HepG2 (cell line): ENCODE measurements around the gene CCDC83. TPM values are rescaled to one million over a fixed set of nuclear protein-coding genes. Genes with fewer than 3 reads are reported as not detected.

ENCODE experiments used
- FOXK2 ChIP-seq: fragments of 450-650 bp; IDR thresholded peaks from 2 replicates; pipeline ENCODE4 v1.6.1; 2016
- HNRNPL ChIP-seq: fragments of 200-400 bp; formaldehyde crosslinking; IDR thresholded peaks from 2 replicates; pipeline ENCODE4 v1.6.1; 2017; ENCODE audit warnings: mild to moderate bottlenecking, low read depth, low read length
- KDM4B ChIP-seq: sonication (generic); formaldehyde crosslinking; IDR thresholded peaks from 2 replicates; pipeline ENCODE4 v1.4.0; 2020; ENCODE audit warnings: missing genetic modification reagents
- SALL2 ChIP-seq: sonication (generic); formaldehyde crosslinking; IDR thresholded peaks from 2 replicates; pipeline ENCODE4 v1.8.1; 2023; ENCODE audit warnings: mild to moderate bottlenecking, missing genetic modification reagents, inconsistent platforms
- ZC3H4 ChIP-seq: sonication (generic); formaldehyde crosslinking; IDR thresholded peaks from 2 replicates; pipeline ENCODE4 v1.4.0; 2020; ENCODE audit warnings: missing genetic modification reagents, borderline replicate concordance
- ZMYM2 ChIP-seq: sonication (generic); formaldehyde crosslinking; IDR thresholded peaks from 2 replicates; pipeline ENCODE4 v1.8.0; 2022; ENCODE audit warnings: mild to moderate bottlenecking, missing genetic modification reagents
- ZNF367 ChIP-seq: sonication (generic); formaldehyde crosslinking; IDR thresholded peaks from 2 replicates; pipeline ENCODE4 v1.4.0; 2020; ENCODE audit warnings: missing genetic modification reagents, borderline replicate concordance
- ZNF619 ChIP-seq: sonication (generic); formaldehyde crosslinking; IDR thresholded peaks from 2 replicates; pipeline ENCODE4 v1.4.0; 2020; ENCODE audit warnings: mild to moderate bottlenecking, missing genetic modification reagents
- ZNF777 ChIP-seq: sonication (generic); formaldehyde crosslinking; IDR thresholded peaks from 2 replicates; pipeline ENCODE4 v1.4.0; 2020; ENCODE audit warnings: missing genetic modification reagents
- ZNF878 ChIP-seq: sonication (generic); formaldehyde crosslinking; IDR thresholded peaks from 2 replicates; pipeline ENCODE4 v1.8.1; 2023; ENCODE audit warnings: mild to moderate bottlenecking, missing genetic modification reagents, moderate library complexity
- polyA plus RNA-seq, 8 experiments: library from polyadenylated mRNA; depleted of rRNA in 3 of 8; stranded (reverse) in 7 of 8; unstranded in 1 of 8; fragments of >200 nt; fragmentation: Illumina TruSeq in 4 of 8; extraction: Trizol in 4 of 8; gene quantifications; 2 replicates each; pipeline versions ENCODE4 v1.2.1 to v1.2.3, GENCODE V29; 2011 to 2016; ENCODE audit warnings: low read depth in 4 of 8, missing spikeins in 1 of 8, mixed read lengths in 1 of 8; ENCODE audit not compliant: insufficient read depth in 1 of 8
- total RNA-seq, 5 experiments: library from RNA; depleted of rRNA; stranded (reverse); fragments of >200 nt; fragmentation: Illumina TruSeq; extraction: Trizol; gene quantifications; 2 replicates each; pipeline ENCODE4 v1.2.3, GENCODE V29; 2016; ENCODE audit warnings: low read depth in 1 of 5
- TF ChIP-seq, protein P1 (sequence below): sonication (generic); formaldehyde crosslinking; IDR thresholded peaks from 2 replicates; pipeline ENCODE4 v1.4.0; 2020; ENCODE audit warnings: mild to moderate bottlenecking, missing genetic modification reagents
- TF ChIP-seq, protein P2 (sequence below): sonication (generic); formaldehyde crosslinking; IDR thresholded peaks from 2 replicates; pipeline ENCODE4 v1.5.0; 2020; ENCODE audit warnings: missing genetic modification reagents, mild to moderate bottlenecking, borderline replicate concordance
- TF ChIP-seq, protein P3 (sequence below): sonication (generic); formaldehyde crosslinking; IDR thresholded peaks from 2 replicates; pipeline ENCODE4 v1.5.1; 2020; ENCODE audit warnings: missing genetic modification reagents, mild to moderate bottlenecking, borderline replicate concordance
- TF ChIP-seq, protein P4 (sequence below): sonication (generic); formaldehyde crosslinking; IDR thresholded peaks from 2 replicates; pipeline ENCODE4 v1.4.0; 2020; ENCODE audit warnings: mild to moderate bottlenecking, missing genetic modification reagents
- TF ChIP-seq, protein P5 (sequence below): sonication (generic); formaldehyde crosslinking; IDR thresholded peaks from 2 replicates; pipeline ENCODE4 v1.5.0; 2020; ENCODE audit warnings: mild to moderate bottlenecking, missing genetic modification reagents, borderline replicate concordance

CCDC83 gene
- total and polyA plus RNA-seq, 2 of the 13 experiments (the other 11 are each of a cell fraction or from before 2014, with no cell fraction given) = not detected

DNA sequence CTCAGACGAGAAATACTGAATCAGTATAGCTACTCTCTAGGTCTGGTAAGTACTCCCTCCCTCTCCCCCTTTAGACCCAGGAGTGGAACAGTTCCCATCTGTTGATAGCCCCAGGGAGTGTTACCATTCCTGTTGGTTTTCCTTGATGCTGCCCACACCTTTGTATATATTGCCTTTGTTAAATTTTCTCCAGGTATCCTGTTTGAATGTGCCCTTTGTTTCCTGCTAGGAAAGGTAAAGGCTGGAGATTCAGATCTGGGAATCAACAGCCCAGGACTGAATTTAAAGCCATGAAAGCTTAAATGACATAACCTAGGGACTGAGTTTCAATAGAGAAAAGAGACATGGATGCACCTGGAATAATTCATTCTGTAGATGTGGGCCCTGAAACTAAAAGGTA, 68.3 kb downstream of the CCDC83 start (continued):
- TF ChIP-seq, protein P1, sequence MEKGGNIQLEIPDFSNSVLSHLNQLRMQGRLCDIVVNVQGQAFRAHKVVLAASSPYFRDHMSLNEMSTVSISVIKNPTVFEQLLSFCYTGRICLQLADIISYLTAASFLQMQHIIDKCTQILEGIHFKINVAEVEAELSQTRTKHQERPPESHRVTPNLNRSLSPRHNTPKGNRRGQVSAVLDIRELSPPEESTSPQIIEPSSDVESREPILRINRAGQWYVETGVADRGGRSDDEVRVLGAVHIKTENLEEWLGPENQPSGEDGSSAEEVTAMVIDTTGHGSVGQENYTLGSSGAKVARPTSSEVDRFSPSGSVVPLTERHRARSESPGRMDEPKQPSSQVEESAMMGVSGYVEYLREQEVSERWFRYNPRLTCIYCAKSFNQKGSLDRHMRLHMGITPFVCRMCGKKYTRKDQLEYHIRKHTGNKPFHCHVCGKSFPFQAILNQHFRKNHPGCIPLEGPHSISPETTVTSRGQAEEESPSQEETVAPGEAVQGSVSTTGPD (CRISPR knock-in tag) = no peak
- TF ChIP-seq, protein P2, sequence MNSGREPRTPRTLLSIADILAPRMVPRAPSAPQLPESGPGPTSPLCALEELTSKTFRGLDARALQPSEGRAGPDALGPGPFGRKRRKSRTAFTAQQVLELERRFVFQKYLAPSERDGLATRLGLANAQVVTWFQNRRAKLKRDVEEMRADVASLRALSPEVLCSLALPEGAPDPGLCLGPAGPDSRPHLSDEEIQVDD (CRISPR knock-in tag) = no peak
- TF ChIP-seq ZNF777 (CRISPR knock-in tag) = no peak
- TF ChIP-seq ZNF619 (CRISPR knock-in tag) = no peak
- TF ChIP-seq HNRNPL = no peak
- no peak for TF ChIP-seq SALL2 (CRISPR knock-in tag)
- TF ChIP-seq, protein P3, sequence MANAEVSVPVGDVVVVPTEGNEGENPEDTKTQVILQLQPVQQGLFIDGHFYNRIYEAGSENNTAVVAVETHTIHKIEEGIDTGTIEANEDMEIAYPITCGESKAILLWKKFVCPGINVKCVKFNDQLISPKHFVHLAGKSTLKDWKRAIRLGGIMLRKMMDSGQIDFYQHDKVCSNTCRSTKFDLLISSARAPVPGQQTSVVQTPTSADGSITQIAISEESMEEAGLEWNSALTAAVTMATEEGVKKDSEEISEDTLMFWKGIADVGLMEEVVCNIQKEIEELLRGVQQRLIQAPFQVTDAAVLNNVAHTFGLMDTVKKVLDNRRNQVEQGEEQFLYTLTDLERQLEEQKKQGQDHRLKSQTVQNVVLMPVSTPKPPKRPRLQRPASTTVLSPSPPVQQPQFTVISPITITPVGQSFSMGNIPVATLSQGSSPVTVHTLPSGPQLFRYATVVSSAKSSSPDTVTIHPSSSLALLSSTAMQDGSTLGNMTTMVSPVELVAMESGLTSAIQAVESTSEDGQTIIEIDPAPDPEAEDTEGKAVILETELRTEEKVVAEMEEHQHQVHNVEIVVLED (CRISPR knock-in tag) = 0 out of 2 replicates have a peak, but pooled peaks have one; percentile 23
- TF ChIP-seq ZC3H4 (CRISPR knock-in tag) = no peak
- TF ChIP-seq KDM4B (CRISPR knock-in tag) = no peak
- TF ChIP-seq, protein P4, sequence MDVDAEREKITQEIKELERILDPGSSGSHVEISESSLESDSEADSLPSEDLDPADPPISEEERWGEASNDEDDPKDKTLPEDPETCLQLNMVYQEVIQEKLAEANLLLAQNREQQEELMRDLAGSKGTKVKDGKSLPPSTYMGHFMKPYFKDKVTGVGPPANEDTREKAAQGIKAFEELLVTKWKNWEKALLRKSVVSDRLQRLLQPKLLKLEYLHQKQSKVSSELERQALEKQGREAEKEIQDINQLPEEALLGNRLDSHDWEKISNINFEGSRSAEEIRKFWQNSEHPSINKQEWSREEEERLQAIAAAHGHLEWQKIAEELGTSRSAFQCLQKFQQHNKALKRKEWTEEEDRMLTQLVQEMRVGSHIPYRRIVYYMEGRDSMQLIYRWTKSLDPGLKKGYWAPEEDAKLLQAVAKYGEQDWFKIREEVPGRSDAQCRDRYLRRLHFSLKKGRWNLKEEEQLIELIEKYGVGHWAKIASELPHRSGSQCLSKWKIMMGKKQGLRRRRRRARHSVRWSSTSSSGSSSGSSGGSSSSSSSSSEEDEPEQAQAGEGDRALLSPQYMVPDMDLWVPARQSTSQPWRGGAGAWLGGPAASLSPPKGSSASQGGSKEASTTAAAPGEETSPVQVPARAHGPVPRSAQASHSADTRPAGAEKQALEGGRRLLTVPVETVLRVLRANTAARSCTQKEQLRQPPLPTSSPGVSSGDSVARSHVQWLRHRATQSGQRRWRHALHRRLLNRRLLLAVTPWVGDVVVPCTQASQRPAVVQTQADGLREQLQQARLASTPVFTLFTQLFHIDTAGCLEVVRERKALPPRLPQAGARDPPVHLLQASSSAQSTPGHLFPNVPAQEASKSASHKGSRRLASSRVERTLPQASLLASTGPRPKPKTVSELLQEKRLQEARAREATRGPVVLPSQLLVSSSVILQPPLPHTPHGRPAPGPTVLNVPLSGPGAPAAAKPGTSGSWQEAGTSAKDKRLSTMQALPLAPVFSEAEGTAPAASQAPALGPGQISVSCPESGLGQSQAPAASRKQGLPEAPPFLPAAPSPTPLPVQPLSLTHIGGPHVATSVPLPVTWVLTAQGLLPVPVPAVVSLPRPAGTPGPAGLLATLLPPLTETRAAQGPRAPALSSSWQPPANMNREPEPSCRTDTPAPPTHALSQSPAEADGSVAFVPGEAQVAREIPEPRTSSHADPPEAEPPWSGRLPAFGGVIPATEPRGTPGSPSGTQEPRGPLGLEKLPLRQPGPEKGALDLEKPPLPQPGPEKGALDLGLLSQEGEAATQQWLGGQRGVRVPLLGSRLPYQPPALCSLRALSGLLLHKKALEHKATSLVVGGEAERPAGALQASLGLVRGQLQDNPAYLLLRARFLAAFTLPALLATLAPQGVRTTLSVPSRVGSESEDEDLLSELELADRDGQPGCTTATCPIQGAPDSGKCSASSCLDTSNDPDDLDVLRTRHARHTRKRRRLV = no peak
- TF ChIP-seq, protein P5, sequence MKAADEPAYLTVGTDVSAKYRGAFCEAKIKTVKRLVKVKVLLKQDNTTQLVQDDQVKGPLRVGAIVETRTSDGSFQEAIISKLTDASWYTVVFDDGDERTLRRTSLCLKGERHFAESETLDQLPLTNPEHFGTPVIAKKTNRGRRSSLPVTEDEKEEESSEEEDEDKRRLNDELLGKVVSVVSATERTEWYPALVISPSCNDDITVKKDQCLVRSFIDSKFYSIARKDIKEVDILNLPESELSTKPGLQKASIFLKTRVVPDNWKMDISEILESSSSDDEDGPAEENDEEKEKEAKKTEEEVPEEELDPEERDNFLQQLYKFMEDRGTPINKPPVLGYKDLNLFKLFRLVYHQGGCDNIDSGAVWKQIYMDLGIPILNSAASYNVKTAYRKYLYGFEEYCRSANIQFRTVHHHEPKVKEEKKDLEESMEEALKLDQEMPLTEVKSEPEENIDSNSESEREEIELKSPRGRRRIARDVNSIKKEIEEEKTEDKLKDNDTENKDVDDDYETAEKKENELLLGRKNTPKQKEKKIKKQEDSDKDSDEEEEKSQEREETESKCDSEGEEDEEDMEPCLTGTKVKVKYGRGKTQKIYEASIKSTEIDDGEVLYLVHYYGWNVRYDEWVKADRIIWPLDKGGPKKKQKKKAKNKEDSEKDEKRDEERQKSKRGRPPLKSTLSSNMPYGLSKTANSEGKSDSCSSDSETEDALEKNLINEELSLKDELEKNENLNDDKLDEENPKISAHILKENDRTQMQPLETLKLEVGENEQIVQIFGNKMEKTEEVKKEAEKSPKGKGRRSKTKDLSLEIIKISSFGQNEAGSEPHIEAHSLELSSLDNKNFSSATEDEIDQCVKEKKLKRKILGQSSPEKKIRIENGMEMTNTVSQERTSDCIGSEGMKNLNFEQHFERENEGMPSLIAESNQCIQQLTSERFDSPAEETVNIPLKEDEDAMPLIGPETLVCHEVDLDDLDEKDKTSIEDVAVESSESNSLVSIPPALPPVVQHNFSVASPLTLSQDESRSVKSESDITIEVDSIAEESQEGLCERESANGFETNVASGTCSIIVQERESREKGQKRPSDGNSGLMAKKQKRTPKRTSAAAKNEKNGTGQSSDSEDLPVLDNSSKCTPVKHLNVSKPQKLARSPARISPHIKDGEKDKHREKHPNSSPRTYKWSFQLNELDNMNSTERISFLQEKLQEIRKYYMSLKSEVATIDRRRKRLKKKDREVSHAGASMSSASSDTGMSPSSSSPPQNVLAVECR (CRISPR knock-in tag) = no peak; the same call in 1 of the 2 replicates
- TF ChIP-seq ZNF878 = no peak
- TF ChIP-seq FOXK2 = no peak
- TF ChIP-seq ZMYM2 (CRISPR knock-in tag) = no peak
- no peak for TF ChIP-seq ZNF367
